ENCODE results near the gene CD14.
"Not testable (repeated sequence)": the region's sequence is repeated elsewhere in the genome, so short reads cannot be mapped to it uniquely, and the experiment has no call there.

The CD14 gene

DNA sequence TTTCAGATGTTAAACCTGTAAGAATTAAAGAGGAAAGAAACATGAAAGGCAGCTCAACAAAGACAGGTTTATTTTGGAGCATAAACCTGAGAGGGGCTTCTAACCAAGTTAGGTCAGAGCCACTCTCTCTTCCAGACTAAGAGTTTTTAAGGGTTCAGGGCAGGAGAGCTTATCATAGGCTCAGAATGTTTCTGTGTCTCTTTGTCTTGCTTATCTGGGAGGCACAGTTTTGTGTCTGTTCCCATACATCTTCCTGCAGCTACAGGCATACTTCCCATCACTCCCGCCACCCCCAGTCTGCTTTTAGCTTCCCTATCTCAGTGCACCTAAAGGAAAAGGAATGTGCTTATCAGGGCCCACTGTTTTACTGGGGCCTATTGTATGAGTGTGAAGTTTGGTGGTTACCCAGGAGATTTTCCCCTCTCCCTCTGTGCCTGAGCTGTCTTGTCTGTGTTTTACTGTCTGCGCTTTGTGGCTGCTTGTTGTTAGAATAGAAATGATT, 21.9 kb downstream of the CD14 start:
- DNase-seq (ENCODE audit: low read depth), result no peak

DNA sequence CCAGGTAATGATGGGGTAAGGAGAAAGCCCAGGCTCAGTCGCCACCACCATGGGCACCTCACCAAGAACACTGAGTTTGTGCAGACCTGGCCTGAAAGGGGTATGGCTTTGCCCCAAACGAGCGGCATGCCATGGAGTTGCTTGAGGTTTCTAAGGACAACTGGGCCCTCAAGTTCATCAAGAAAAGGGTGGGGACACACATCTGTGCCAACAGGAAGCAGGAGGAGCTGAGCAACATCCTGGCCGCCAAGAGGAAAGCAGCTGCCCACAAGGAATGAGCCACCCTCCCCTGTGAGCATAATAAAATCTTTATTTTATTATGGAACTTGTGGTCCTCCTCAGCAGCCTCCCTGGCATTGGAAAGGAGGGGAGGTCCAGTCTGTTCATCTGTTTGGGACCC, 23.8 kb downstream of the CD14 start:
- no peak for DNase-seq (ENCODE audit: low read depth)
- TF ChIP-seq, protein P1, sequence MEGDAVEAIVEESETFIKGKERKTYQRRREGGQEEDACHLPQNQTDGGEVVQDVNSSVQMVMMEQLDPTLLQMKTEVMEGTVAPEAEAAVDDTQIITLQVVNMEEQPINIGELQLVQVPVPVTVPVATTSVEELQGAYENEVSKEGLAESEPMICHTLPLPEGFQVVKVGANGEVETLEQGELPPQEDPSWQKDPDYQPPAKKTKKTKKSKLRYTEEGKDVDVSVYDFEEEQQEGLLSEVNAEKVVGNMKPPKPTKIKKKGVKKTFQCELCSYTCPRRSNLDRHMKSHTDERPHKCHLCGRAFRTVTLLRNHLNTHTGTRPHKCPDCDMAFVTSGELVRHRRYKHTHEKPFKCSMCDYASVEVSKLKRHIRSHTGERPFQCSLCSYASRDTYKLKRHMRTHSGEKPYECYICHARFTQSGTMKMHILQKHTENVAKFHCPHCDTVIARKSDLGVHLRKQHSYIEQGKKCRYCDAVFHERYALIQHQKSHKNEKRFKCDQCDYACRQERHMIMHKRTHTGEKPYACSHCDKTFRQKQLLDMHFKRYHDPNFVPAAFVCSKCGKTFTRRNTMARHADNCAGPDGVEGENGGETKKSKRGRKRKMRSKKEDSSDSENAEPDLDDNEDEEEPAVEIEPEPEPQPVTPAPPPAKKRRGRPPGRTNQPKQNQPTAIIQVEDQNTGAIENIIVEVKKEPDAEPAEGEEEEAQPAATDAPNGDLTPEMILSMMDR (IDR thresholded peaks at IDR 0.05; ENCODE audit: low read depth, low read length, missing control alignments), result no peak
- H3K4me3 ChIP-seq (ENCODE audit: low read depth, low read length), result no peak overlapping the region
- in situ Hi-C loops (cut with HindIII; ENCODE audit: low sequenced_read_pairs), result no loop called here

More for the DNA sequence above, 21.9 kb downstream of the CD14 start:
- TF ChIP-seq, protein P1 (IDR thresholded peaks at IDR 0.05; ENCODE audit: low read depth, low read length, missing control alignments), result no peak
- in situ Hi-C loops (cut with HindIII; ENCODE audit: low sequenced_read_pairs), result no loop called here
- no peak overlapping the region for H3K4me3 ChIP-seq (ENCODE audit: low read depth, low read length)

DNA sequence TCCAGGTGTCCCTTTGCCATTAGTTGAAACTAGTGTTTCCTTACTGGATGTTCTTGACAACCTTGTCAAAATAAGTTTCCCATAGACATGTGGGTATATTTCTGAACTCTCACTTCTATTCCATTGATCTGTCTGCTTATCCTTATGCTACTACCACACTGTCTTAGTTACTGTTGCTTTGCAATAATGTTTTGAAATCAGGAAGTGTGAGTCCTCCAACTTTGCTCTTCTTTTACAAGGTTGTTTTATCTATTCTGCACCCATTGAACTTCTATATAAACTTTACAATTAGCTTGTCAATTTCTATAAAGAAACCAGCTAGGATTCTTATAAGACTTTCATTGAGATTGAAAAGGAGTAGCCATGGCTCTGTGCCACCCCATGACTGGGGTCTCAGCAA, 24.3 kb downstream of the CD14 start:
- DNase-seq (ENCODE audit: low read depth), result no peak
- in situ Hi-C loops (cut with HindIII; ENCODE audit: low sequenced_read_pairs), result no loop called here
- TF ChIP-seq, protein P1 (IDR thresholded peaks at IDR 0.05; ENCODE audit: low read depth, low read length, missing control alignments), result no peak
- no peak overlapping the region for H3K4me3 ChIP-seq (ENCODE audit: low read depth, low read length)

DNA sequence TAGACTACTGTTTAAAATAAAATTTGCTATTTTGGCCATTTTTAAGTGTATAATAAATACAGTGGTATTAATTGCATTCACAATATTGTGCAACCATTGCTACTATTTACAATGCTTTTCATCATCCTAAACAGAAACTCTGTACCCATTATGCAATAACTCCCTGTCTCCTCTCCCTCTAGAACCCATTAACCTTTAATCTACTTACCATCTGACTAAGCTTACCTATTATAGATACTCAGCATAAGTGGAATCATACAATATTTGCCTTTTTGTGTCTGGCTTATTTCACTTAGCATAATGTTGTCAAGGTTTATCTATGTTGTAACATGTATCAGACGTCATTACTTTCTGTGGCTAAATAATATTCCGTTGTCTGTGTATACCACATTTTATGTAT, 25.9 kb downstream of the CD14 start:
- no peak overlapping the region for H3K4me3 ChIP-seq (ENCODE audit: low read depth, low read length)
- in situ Hi-C loops (cut with HindIII; ENCODE audit: low sequenced_read_pairs), result no loop called here
- DNase-seq (ENCODE audit: low read depth), result no peak
- TF ChIP-seq, protein P1 (IDR thresholded peaks at IDR 0.05; ENCODE audit: low read depth, low read length, missing control alignments), result no peak

DNA sequence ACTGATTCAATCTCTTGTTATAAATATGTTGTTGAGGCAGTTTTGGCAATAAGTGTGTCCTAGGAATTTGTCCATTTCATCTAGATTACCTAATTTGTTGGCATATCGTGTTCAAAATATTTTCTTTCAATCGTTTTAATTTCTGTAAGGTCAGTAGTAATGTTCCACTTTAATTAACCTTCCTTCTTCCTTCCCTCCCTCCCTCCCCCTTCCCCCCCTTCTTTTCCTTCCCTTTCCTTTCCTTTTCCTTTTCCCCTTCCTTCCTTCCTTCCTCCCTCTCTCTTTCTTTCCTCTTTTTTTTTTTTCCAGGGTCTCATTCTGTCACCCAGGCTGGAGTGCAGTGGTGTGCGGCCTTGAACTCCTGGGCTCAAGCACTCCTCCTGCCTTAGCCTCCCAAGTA, 27.1 kb downstream of the CD14 start:
- in situ Hi-C loops (cut with HindIII; ENCODE audit: low sequenced_read_pairs), result no loop called here
- H3K4me3 ChIP-seq (ENCODE audit: low read depth, low read length), result no peak overlapping the region
- TF ChIP-seq, protein P1 (IDR thresholded peaks at IDR 0.05; ENCODE audit: low read depth, low read length, missing control alignments), result no peak
- DNase-seq (ENCODE audit: low read depth), result no peak

DNA sequence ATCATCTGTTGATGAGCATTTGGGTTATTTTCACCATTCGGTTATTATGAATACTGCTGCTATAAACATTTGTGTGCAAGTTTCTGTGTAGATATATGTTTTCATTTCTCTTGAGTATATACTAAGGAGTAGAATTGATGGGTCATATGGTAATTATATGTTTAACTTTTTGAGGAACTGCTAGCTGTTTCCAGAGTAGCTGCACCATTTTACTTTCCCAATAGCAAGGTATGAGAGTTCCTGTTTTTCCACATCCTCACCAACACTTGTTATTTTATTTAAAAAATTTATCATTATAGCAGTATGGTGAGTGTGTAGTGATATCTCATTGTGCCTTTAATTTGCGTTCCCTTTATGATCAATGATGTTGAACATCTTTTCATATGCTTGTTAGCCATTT, 29.2 kb downstream of the CD14 start:
- TF ChIP-seq, protein P1 (IDR thresholded peaks at IDR 0.05; ENCODE audit: low read depth, low read length, missing control alignments), result no peak

DNA sequence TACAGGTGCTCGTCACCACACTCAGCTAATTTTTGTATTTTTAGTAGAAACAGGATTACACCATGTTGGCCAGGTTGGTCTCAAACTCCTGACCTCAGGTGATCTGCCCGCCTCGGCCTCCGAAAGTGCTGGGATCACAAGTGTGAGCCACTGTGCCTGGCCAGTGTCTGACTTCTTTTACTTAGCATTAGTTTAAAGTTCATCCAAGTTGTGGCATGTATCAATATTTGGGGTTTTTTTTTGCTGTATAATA, 29.6 kb downstream of the CD14 start:
- H3K4me3 ChIP-seq (ENCODE audit: low read depth, low read length); DNase-seq (ENCODE audit: low read depth); in situ Hi-C loops (cut with HindIII; ENCODE audit: low sequenced_read_pairs): not testable (repeated sequence)

More for the DNA sequence above, 29.2 kb downstream of the CD14 start:
- H3K4me3 ChIP-seq (ENCODE audit: low read depth, low read length), result no peak overlapping the region
- in situ Hi-C loops (cut with HindIII; ENCODE audit: low sequenced_read_pairs), result no loop called here
- DNase-seq (ENCODE audit: low read depth), result no peak
